HG03066 (cell line): ENCODE results near the gene ARHGEF19.

Experiments
- ATAC-seq: cut with Tn5 transposase; IDR thresholded peaks from one replicate; pipeline ENCODE4 v1.9.1; 2021; ENCODE audit warnings: low read depth; ENCODE audit not compliant: unreplicated experiment

ARHGEF19 gene

GRCh38 chr1:16153096-16153998, 59.1 kb downstream of the ARHGEF19 start:
- no peak for ATAC-seq

DNA sequence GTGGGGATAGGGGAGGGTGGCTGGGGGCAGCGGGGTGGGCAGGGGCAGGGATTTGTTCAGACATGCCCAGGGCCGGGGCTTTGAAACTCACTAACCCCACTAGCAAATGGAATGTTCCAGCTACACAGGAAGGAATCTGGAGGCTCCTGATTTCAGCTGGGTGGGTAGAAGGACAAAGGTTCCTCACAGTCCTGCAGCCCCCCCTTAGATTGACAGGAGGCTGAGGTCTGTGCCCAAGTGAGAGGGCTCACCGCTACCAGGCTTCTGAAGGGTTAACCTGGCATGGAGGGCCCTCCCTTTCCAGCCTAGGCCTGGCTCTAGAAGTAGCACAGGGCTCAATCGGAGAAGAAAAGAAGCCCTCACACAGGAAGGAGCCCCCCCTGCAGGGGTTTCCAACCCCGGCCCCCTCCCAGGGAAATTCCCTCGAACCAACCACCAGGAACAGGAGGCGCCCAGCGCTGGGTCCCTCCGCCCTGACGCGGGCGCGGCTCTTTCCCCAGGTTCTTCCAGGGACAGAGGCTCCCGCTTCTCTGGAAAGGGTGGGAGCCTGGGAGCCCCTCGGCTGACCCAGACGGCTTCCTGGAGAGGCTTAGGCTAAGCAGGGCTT, 59.9 kb downstream of the ARHGEF19 start:
- ATAC-seq: no peak

DNA sequence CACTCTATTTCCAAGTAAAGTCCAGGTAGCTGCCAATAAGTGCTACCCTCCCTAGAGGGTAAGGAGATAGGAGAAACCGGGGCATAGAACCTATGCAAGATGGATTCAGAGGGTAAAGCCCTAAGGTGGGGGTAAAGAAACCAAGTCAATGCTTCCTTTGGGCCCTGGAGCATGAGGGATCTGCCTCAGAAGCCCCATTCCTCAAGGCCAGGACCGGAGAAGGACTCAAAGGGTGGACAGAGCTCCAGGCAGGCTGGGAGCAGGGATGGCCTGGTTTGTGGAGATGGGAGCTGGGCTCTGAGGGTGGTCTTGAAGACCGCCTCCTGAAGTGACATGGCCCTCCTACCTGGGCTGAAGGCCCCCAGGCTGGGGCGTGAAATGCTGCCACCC, 60.5 kb downstream of the ARHGEF19 start:
- no peak for ATAC-seq

GRCh38 chr1:16151196-16151994, 61.1 kb downstream of the ARHGEF19 start:
- no peak for ATAC-seq

DNA sequence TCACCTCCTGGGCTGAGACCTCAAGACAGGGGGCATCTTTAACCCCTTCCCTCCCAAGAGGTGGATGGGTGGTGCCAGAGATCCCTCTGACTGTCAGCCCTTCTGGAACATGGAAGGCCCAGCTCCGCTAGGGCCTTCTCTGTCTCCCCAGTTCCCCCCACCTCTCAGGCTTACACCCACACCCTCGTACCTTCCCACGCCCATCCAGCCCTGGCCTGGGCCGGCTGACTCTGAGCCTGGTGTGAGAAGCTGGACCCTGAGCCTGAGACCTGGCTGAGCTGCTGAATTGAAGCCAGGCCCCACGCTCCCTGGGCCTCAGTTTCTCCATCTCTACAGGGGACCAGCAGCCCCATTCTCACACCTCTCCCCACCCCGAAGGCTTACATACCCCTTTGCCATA, 61.9 kb downstream of the ARHGEF19 start:
- ATAC-seq: no peak

GRCh38 chr1:16149702-16150488, 62.6 kb downstream of the ARHGEF19 start:
- no peak for ATAC-seq

DNA sequence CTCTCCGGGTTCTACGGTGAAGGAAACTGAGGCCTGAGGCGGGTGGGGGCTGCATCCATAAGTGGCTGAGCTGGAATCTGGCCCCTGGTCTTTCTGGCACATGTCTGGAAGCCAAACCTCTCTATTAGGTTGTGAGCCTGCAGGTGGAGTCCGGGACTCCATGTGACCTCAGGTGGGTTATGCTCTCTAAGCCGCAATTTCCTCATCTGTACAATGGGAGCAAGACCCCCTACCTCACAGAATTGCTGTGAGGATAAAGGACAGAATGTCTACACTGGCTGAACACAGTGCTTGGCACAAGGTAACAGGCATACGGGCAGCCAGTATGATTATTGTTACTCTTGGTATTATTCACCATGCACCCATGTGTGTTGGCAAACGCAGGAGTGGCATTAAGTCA, 63.3 kb downstream of the ARHGEF19 start:
- ATAC-seq: no peak

DNA sequence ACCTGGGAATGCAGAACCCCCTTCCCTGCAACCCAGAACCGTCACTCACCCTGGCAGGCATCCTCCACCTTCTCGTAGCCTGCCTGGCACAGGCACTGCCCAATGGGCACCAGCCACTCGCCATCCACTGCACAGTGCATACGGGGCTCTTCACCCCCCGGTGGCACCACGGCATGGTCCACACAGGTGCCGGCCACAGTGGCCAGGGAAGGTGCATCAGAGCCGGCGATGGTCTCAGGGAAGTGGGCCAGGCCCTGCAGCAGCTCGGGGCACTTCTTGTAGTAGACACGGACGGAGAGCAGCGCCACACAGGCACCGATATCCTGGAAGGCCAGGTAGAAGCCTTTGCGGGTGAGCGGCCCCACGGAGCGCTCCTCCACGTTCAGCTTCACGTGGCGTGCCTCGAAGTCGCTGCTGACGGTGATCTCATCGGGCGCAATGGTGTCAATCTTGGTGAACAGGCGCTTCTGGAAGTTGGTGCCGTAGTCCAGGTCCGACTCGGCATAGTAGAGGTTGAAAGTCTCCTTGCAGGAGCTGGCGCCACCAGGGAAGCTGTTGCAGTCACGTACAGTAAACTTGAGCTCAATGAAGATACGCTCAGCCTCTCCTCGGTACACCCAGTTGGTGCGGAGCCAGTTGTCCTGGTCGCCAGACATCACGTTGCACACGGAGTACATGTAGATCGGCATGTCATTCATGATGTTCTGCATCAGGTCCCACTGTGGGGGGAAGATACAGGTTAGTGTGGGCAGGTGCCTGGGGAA, 63.9 kb downstream of the ARHGEF19 start:
- ATAC-seq: no peak
